Measurements from ENCODE around the gene CFAP57. TPM values are rescaled to one million over a fixed set of nuclear protein-coding genes. Genes with fewer than 3 reads are reported as not detected.
A peak's percentile ranks its signal among the peaks of the same experiment; 100 is the strongest.

Gene CFAP57
- total and polyA plus RNA-seq, 2 of the 4 experiments (the other 2 are of a cell fraction) = 0.29 to 0.36 TPM

- H4K91ac ChIP-seq (ENCODE audit: insufficient read depth, low read depth, low read length) = no peak overlapping the region
- H4K5ac ChIP-seq (ENCODE audit: low read depth, low read length) = no peak overlapping the region
- H3K18ac ChIP-seq (ENCODE audit: low read depth, low read length) = no peak overlapping the region
- no peak overlapping the region for H3K56ac ChIP-seq (ENCODE audit: extremely low read depth, insufficient read depth, low read length)
- no peak overlapping the region for H3K4me3 ChIP-seq (ENCODE audit: insufficient read depth, low read depth, low read length)
- no peaks in the 10 kb centered on the region for H3K4me1 ChIP-seq (ENCODE audit: control insufficient read depth, insufficient read depth, low read length)
- H2BK15ac ChIP-seq (ENCODE audit: low read depth, low read length) = no peak overlapping the region
- H3K9ac ChIP-seq (ENCODE audit: low read depth, low read length) = no peak overlapping the region
- no peak overlapping the region for H2BK5ac ChIP-seq (ENCODE audit: low read depth, low read length, poor library complexity, severe bottlenecking)
- H3K27me3 ChIP-seq (ENCODE audit: control insufficient read depth, insufficient read depth, low read length) = peaks cover 20% of the 10 kb centered on the region
- H3K9me3 ChIP-seq (ENCODE audit: control insufficient read depth, insufficient read depth, low read length) = no peaks in the 10 kb centered on the region
- no peak overlapping the region for H2AK5ac ChIP-seq (ENCODE audit: low read depth, low read length)
- CTCF ChIA-PET = interaction anchor here (0.5 kb wide), 1 partner anchor 750 kb away, joined by 3 read pairs; no protein-coding TSS in a partner anchor
- no peak overlapping the region for H3K23ac ChIP-seq (ENCODE audit: low read depth, low read length)
- no peak overlapping the region for H3K14ac ChIP-seq (replicated peaks; ENCODE audit: low read depth, low read length)
- BruUV-seq (replicated peaks) = no TSS peak
- no peak overlapping the region for H3K4ac ChIP-seq (ENCODE audit: low read depth, low read length)
- ATAC-seq (ENCODE audit: low read depth) = no peak
- H4K20me1 ChIP-seq (ENCODE audit: insufficient read depth, low read length) = no peaks in the 10 kb centered on the region
- no peaks in the 10 kb centered on the region for H3K9me1 ChIP-seq (ENCODE audit: insufficient read depth, low read length)
- H3K4me2 ChIP-seq (ENCODE audit: low read depth, low read length) = no peak overlapping the region
- TF ChIP-seq SMC3 (IDR thresholded peaks at IDR 0.05; ENCODE audit: low read depth, low read length) (no peak), NFE2L2 (IDR thresholded peaks at IDR 0.05; ENCODE audit: low read depth, low read length) (no peak), CEBPB (IDR thresholded peaks at IDR 0.05; ENCODE audit: low read depth, low read length) (no peak), CTCF (conservative IDR thresholded peaks at IDR 0.05; ENCODE audit: low read depth, low read length) (no peak), CHD1 (IDR thresholded peaks at IDR 0.05; ENCODE audit: low read depth, low read length) (no peak)
- POLR2A ChIA-PET (ENCODE audit: unreplicated experiment) = no interaction called here
- H3K27ac ChIP-seq (ENCODE audit: insufficient read depth, low read length) = no peak overlapping the region
- intact Hi-C loops (cut with micrococcal nuclease) = no loop called here
- H2BK20ac ChIP-seq (ENCODE audit: low read depth, low read length) = no peak overlapping the region
- in situ Hi-C loops (cut with MboI; ENCODE audit: low sequenced_read_pairs) = no loop called here
- WGBS, 2 experiments (ENCODE audit: extremely low coverage in 2 of 2, insufficient read length in 1 of 2) = 86% methylated on average over 7 of the region's 15 CpGs; no CpG with 5 or more reads in 1 of the 2 experiments
- H4K8ac ChIP-seq (ENCODE audit: low read depth in 2 of 2, low read length in 2 of 2) = no peak overlapping the region
- DNase-seq = no peak
- no peaks in the 10 kb centered on the region for H3K79me1 ChIP-seq (ENCODE audit: low read depth in 1 of 2, low read length in 2 of 2)
- dilution Hi-C loops (cut with HindIII; ENCODE audit: low sequenced_read_pairs, unreplicated experiment) = no loop called here
- no peak overlapping the region for H2BK120ac ChIP-seq (ENCODE audit: low read depth, low read length)
- H2AFZ ChIP-seq (replicated peaks; ENCODE audit: low read length, poor library complexity) = no peak overlapping the region
- no peaks in the 10 kb centered on the region for H3K36me3 ChIP-seq (ENCODE audit: control insufficient read depth, insufficient read depth, low read length)
- peak overlapping the region; percentile 42 for H2AK9ac ChIP-seq (replicated peaks; ENCODE audit: low read depth, low read length, poor library complexity)
Measured at GRCh38 chr1:43282220-43283195, 110.4 kb downstream of the CFAP57 start.

All from IMR-90 (cell line).